Sigmoid colon (tissue), 7 donors: ENCODE measurements around the gene DNAAF3. TPM values are rescaled to one million over a fixed set of nuclear protein-coding genes. Genes with fewer than 3 reads are reported as not detected.
"Not testable (repeated sequence)": the region's sequence is repeated elsewhere in the genome, so short reads cannot be mapped to it uniquely, and the experiment has no call there.

Experiments used
- DNase-seq: peaks from one replicate; pipeline ENCODE4 v3.0.0-alpha.2; 2019
- H3K27ac ChIP-seq, 4 donors: fragments of 200-600 bp; sonication (generic); one replicate each; pipeline ENCODE4 v1.5.1; 2016 to 2019; ENCODE audit warnings: mild to moderate bottlenecking in 1 of 4
- H3K27me3 ChIP-seq, 3 donors: fragments of 200-600 bp; sonication (generic); one replicate each; pipeline ENCODE4 v1.5.1; 2019; ENCODE audit warnings: mild to moderate bottlenecking in 1 of 3
- H3K36me3 ChIP-seq, 4 donors: fragments of 200-600 bp; sonication (generic); one replicate each; pipeline ENCODE4 v1.5.1; 2016 to 2019
- H3K4me1 ChIP-seq, 4 donors: fragments of 200-600 bp; sonication (generic); one replicate each; pipeline ENCODE4 v1.5.1; 2017 to 2019
- H3K4me3 ChIP-seq, 4 donors: fragments of 200-600 bp; sonication (generic); one replicate each; pipeline ENCODE4 v1.5.1; 2017 to 2019; ENCODE audit warnings: mild to moderate bottlenecking in 2 of 4, moderate library complexity in 1 of 4
- H3K9me3 ChIP-seq, 4 donors: fragments of 200-600 bp in 3 of 4; sonication (generic) in 3 of 4; one replicate each; pipeline versions ENCODE4 v1.5.1 to v1.6.1; 2013 to 2019
- CTCF ChIP-seq, 4 experiments: fragments of 450-650 bp in 3 of 4; fragments of 200-600 bp in 1 of 4; IDR thresholded peaks; one replicate each; pipeline ENCODE4 v1.5.1; 2016 to 2019; ENCODE audit warnings: antibody characterized with exemption in 4 of 4, mild to moderate bottlenecking in 3 of 4, moderate library complexity in 2 of 4
- EP300 ChIP-seq, 4 donors: sonication (generic); formaldehyde crosslinking; IDR thresholded peaks; one replicate each; pipeline ENCODE4 v1.6.1; 2017; ENCODE audit warnings: antibody characterized with exemption in 4 of 4
- POLR2A ChIP-seq, 2 donors: fragments of 450-650 bp; IDR thresholded peaks; one replicate each; pipeline ENCODE4 v1.6.1; 2016; ENCODE audit warnings: antibody characterized with exemption in 2 of 2, mild to moderate bottlenecking in 2 of 2, moderate library complexity in 2 of 2
- POLR2AphosphoS5 ChIP-seq, 4 donors: sonication (generic); formaldehyde crosslinking; IDR thresholded peaks; one replicate each; pipeline ENCODE4 v1.6.1; 2017; ENCODE audit warnings: antibody characterized with exemption in 4 of 4
- WGBS, 2 donors: extraction: QIAGEN DNeasy Blood & Tissue Kit; methylation state at CpG; one replicate each; pipeline ENCODE4 v1.1.7; 2013; 5-methylcytosine and 5-hydroxymethylcytosine counted together
- intact Hi-C: fragments of 100-400 bp; cut with DNase I; formaldehyde crosslinking; loops from one replicate; pipeline ENCODE4 v1.15.1; 2023
- polyA plus RNA-seq, 3 donors: library from polyadenylated mRNA; stranded (reverse); fragments of 200-250 nt; gene quantifications; one replicate each; pipeline ENCODE4 v1.2.3, GENCODE V29; 2013
- total RNA-seq, 4 donors: library from RNA; depleted of rRNA; stranded (reverse); fragments of >200 nt; gene quantifications; one replicate each; pipeline ENCODE4 v1.1.0, GENCODE V29; 2016
- donor health status: healthy with polysubstance abuse.
- donor health status: Bipolar disorder and iron deficiency.
- donor health status: healthy.

Gene DNAAF3
- total and polyA plus RNA-seq, 7 donors = 1.1 TPM; not detected in 6

- no peak for TF ChIP-seq POLR2AphosphoS5 (IDR thresholded peaks at IDR 0.05)
- no peak for TF ChIP-seq POLR2A (IDR thresholded peaks at IDR 0.05)
- TF ChIP-seq CTCF (IDR thresholded peaks at IDR 0.05) = no peak
- TF ChIP-seq EP300 (IDR thresholded peaks at IDR 0.05) = no peak
- H3K4me3 ChIP-seq = no peak overlapping the region
- H3K27me3 ChIP-seq = peaks cover 25 to 90% (median 77%) of the 10 kb centered on the region in 3 donors
- H3K9me3 ChIP-seq = no peaks in the 10 kb centered on the region
- intact Hi-C loops = no loop called here
- H3K27ac ChIP-seq = no peak overlapping the region
- 6 to 10% methylated on average over 52 of the region's 52 CpGs for WGBS, 2 donors
- no peaks in the 10 kb centered on the region for H3K36me3 ChIP-seq
- peaks cover 0 to 16% (median 6%) of the 10 kb centered on the region in 4 donors for H3K4me1 ChIP-seq
- DNase-seq = no peak
Measured at GRCh38 chr19:55156202-55157063, 10.0 kb downstream of the DNAAF3 start.

GRCh38 chr19:55155784-55156183 lies 10.6 kb downstream of the DNAAF3 start:
- not testable (repeated sequence) for H3K4me3 ChIP-seq

GRCh38 chr19:55153652-55154264 lies 12.7 kb downstream of the DNAAF3 start:
- H3K36me3 ChIP-seq = no peaks in the 10 kb centered on the region
- no peak for TF ChIP-seq POLR2AphosphoS5 (IDR thresholded peaks at IDR 0.05)
- TF ChIP-seq CTCF (IDR thresholded peaks at IDR 0.05) = no peak
- TF ChIP-seq EP300 (IDR thresholded peaks at IDR 0.05) = no peak
- TF ChIP-seq POLR2A (IDR thresholded peaks at IDR 0.05) = no peak
- H3K27ac ChIP-seq = no peak overlapping the region
- DNase-seq = no peak
- intact Hi-C loops = no loop called here
- H3K27me3 ChIP-seq = peaks cover 14 to 90% (median 70%) of the 10 kb centered on the region in 3 donors
- no peak overlapping the region for H3K4me3 ChIP-seq
- 83 to 85% methylated on average over 12 of the region's 12 CpGs for WGBS, 2 donors
- H3K9me3 ChIP-seq = no peaks in the 10 kb centered on the region
- peaks cover 0 to 11% (median 5%) of the 10 kb centered on the region in 4 donors for H3K4me1 ChIP-seq

More at GRCh38 chr19:55155784-55156183, 10.6 kb downstream of the DNAAF3 start:
- intact Hi-C loops, DNase-seq, H3K36me3 ChIP-seq, H3K27ac ChIP-seq, H3K9me3 ChIP-seq: not testable (repeated sequence)
- Histone ChIP-seq H3K27me3 (peaks cover 19 to 90% (median 70%) of the 10 kb centered on the region in 3 donors), H3K4me1 (peaks cover 0 to 13% (median 6%) of the 10 kb centered on the region in 4 donors)
- 3 to 6% methylated on average over 5 of the region's 5 CpGs for WGBS, 2 donors

GRCh38 chr19:55152017-55152416 lies 14.4 kb downstream of the DNAAF3 start:
- Histone ChIP-seq H3K4me3 (no peak overlapping the region), H3K27ac (no peak overlapping the region), H3K4me1 (peaks cover 0 to 11% (median 5%) of the 10 kb centered on the region in 4 donors), H3K36me3 (no peaks in the 10 kb centered on the region), H3K9me3 (no peaks in the 10 kb centered on the region), H3K27me3 (peaks cover 10 to 90% (median 70%) of the 10 kb centered on the region in 3 donors)
- TF ChIP-seq POLR2A (IDR thresholded peaks at IDR 0.05) (no peak), EP300 (IDR thresholded peaks at IDR 0.05) (no peak), CTCF (IDR thresholded peaks at IDR 0.05) (no peak), POLR2AphosphoS5 (IDR thresholded peaks at IDR 0.05) (no peak)
- no peak for DNase-seq
- intact Hi-C loops = no loop called here
